Activated naive CD4-positive, alpha-beta T cell treated with anti-CD3 and anti-CD28 coated beads, Interleukin-2, amount 50 U/mL, for 72 hours (primary cell): Measurements from ENCODE around the gene WDR41. TPM values are rescaled to one million over a fixed set of nuclear protein-coding genes. Genes with fewer than 3 reads are reported as not detected.

Experiments
- ATAC-seq, 2 donors: fragments of 150-1000 bp; cut with Tn5 transposase; 2 replicates each; pipeline ENCODE4 v1.10.0; 2021; ENCODE audit warnings: mild to moderate bottlenecking in 2 of 2, moderate library complexity in 2 of 2
- DNase-seq, 2 donors: peaks; one replicate each; pipeline ENCODE4 v3.0.0; 2021 to 2022; ENCODE audit warnings: low spot score in 2 of 2
- H3K27ac Mint-ChIP-seq, 2 donors: one replicate each; pipeline ENCODE4 v1.8.0; 2022; ENCODE audit warnings: mild to moderate bottlenecking in 2 of 2, mixed read lengths in 2 of 2
- H3K36me3 Mint-ChIP-seq, 2 donors: one replicate each; pipeline ENCODE4 v1.8.0; 2022; ENCODE audit warnings: mixed read lengths in 2 of 2
- H3K9me3 Mint-ChIP-seq, 2 donors: one replicate each; pipeline ENCODE4 v1.8.0; 2022; ENCODE audit warnings: mixed read lengths in 2 of 2
- total RNA-seq, 2 donors: library from RNA; stranded (reverse); gene quantifications; one replicate each; pipeline ENCODE4 v1.2.3, GENCODE V29; 2022

WDR41 gene
- total RNA-seq, 2 donors from 2014 or later: 10.2 to 28.9 TPM

DNA sequence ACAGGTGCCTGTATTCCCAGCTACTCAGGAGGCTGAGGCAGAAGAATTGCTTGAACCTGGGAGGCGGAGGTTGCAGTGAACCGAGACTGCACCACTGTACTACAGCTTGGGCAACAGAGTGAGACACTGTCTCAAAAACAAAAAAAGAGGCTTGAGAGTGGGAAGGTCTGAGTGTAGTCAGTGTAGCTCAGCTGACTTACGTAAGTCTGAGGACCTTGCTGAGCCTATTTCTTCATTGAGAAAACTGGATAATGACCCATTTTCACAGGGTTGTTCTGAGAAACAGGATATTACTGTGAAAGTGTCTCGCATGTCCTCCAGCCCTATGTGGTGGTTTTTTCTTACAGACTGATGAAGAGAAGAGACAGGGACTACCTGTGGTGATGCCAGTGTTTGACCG, 66.7 kb downstream of the WDR41 start:
- peaks cover 0 to 4% of the 10 kb centered on the region in 2 donors for H3K9me3 Mint-ChIP-seq
- H3K27ac Mint-ChIP-seq: no peak overlapping the region
- H3K36me3 Mint-ChIP-seq: peaks cover 0 to 6% of the 10 kb centered on the region in 2 donors
- no peak for DNase-seq
- ATAC-seq: peak in 1 of 2 donors; percentile 42

DNA sequence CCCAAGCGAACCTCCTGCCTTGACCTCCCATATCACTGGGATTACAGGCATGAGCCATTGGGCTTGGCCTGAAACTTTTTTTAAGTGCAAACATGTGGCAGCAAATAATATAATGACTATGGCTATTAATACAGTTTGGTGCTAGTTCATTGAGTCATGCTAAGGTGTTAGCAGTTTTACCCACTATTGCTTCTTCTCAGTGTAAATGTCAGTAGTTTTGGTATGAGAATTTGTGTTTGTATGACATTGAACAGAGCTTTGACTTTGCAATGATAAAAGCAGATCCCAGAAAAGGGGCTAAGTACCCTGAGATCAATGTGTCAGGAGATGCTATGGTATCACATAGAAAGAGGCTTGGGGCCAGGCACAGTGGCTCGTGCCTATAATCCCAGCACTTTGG, 67.2 kb downstream of the WDR41 start:
- no peak overlapping the region for H3K27ac Mint-ChIP-seq
- ATAC-seq (peak; percentile 41 to 88), DNase-seq (no peak)
- H3K36me3 Mint-ChIP-seq: peaks cover 0 to 6% of the 10 kb centered on the region in 2 donors
- peaks cover 0 to 4% of the 10 kb centered on the region in 2 donors for H3K9me3 Mint-ChIP-seq

DNA sequence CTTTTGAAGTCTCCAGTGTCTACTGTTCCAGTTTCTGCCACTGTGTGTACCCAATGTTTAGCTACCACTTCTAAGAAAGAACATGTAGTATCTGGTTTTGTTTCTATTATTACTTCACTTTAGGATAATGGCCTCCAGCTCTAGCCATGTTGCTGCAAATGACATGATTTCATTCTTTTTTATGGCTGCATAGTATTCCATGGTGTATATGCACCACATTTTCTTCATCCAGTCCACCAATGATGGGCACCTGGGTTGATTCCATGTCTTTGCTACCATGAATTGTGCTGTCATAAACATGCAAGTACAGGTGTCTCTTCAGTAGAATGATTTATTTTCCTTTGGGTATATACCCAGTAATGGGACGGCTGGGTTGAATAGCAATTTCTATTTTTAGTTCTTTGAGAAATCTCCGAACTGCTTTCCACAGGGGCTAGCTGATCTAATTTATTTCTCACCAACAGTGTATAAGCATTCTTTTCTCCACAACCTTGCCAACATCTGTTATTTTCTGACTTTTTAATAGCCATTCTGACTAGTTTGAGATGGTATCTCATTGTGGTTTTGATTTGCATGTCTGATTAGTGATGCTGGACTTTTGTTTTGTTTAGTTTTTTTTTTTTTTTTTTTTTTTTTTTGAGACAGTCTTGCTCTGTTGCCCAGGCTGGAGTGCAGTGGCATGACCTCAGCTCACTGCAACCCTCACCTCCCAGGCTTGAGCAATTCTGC, 68.9 kb downstream of the WDR41 start:
- ATAC-seq (no peak), DNase-seq (no peak)
- Mint-ChIP-seq H3K9me3 (peaks cover 0 to 4% of the 10 kb centered on the region in 2 donors), H3K36me3 (peaks cover 0 to 6% of the 10 kb centered on the region in 2 donors), H3K27ac (no peak overlapping the region)

DNA sequence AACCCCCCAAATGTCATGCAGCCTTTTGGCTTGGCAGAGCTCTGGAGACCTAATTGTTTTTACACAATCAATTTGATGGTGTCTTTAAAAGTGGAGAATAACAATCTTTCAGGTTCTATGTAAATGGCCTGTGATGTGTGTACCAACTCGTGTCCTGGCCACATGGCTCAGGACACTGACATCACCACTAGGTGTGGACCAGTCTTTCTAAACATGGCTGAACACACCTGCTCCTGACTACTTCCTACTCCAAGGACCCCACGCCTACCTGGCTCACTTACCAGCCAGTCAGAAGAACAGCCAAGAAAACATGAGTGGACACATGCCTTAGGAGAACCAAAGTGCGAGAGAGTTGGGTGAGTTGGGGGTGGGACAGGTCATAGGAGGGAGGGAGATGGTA, 71.2 kb downstream of the WDR41 start:
- DNase-seq (no peak), ATAC-seq (no peak)
- H3K27ac Mint-ChIP-seq: no peak overlapping the region
- peaks cover 0 to 6% of the 10 kb centered on the region in 2 donors for H3K36me3 Mint-ChIP-seq
- peaks cover 0 to 4% of the 10 kb centered on the region in 2 donors for H3K9me3 Mint-ChIP-seq

DNA sequence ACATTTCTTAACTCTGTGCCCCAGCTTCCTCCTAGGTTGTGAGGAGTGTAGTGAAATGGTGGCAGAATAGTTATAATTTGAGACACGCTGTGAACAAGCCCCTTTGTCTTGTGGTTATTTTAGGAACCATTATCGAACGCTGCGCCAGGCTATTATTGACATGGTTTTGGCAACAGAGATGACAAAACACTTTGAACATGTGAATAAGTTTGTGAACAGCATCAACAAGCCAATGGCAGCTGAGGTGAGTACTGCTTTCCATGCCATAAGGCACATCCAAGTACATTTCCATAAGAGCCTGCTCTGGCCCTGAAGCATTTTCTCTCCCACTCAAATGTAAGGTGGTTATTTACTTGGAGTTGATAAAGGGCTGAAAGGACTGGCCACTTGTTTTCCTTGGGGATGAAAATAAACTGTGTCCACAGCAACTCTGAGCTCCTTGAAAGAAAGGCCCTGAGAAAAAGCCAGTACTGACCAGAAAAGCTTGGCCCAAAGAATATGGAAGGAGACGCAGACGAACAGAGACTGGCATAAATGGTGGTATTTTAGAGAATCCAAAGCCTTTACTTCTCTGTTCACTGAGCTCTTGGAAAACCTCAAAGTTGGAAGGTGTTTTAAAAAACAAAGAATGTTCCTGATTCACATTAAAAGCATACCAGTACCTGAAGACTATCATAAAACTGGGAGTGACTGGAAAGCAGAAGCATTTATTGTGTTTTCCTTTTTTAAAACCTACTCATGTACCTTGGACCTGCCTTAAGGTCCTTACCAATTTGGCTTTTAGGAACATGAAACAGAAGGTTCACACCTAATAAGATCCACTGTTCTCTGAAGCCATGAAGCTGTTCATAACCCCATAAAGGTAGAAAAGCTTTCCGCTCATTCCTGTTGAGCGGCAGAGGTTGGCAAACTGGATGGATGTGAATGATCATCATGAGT, 72.2 kb downstream of the WDR41 start:
- Mint-ChIP-seq H3K9me3 (peaks cover 0 to 4% of the 10 kb centered on the region in 2 donors), H3K36me3 (peaks cover 0 to 6% of the 10 kb centered on the region in 2 donors), H3K27ac (no peak overlapping the region)
- ATAC-seq (no peak), DNase-seq (no peak)

DNA sequence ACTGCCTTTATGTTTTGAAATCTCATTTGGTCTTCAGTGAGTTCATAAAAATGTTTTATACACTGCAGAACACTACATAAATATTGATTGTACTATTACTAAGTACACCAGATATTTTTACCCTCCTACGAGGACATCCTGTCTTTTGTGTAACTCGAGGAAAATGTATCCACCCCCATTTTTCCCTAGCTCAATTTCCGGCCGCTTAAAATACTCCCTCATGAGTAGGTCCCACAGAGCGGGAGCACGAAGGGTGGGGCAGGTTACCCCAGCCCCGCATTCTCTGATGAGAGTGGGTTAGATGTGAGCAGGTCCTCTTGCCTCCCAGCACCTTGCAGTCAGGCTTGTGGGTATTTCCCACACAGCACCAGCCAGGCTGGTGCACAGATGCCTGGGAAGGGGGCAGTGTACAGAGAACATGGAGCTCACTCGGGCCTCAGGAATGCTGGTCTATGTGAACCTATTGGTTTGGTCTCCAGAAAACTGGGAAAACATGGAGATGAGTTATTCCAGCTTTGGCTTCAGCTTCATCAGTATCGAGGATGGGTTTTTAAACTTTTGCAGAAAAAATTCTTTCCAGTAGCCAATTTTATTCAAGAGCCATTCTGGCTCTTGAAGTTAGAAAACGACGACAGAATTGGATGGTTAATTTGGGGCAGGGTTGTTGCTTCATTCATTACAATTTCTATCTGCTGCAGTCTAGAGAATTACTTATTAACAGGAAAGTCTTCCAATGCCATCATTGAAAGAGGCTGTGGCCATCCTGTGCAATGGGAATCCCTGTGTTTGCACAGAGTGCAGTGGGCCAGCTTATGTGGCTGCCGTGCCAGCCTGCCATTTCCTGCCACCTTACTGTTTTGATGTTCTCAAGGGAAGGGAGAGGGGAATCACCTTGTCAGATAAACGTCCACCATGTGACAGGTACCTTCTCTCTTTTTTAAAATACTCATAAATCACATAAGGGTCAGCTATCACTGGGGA, 73.2 kb downstream of the WDR41 start:
- ATAC-seq: no peak
- H3K27ac Mint-ChIP-seq: no peak overlapping the region
- peaks cover 0 to 4% of the 10 kb centered on the region in 2 donors for H3K9me3 Mint-ChIP-seq
- DNase-seq: no peak
- peaks cover 0 to 6% of the 10 kb centered on the region in 2 donors for H3K36me3 Mint-ChIP-seq

DNA sequence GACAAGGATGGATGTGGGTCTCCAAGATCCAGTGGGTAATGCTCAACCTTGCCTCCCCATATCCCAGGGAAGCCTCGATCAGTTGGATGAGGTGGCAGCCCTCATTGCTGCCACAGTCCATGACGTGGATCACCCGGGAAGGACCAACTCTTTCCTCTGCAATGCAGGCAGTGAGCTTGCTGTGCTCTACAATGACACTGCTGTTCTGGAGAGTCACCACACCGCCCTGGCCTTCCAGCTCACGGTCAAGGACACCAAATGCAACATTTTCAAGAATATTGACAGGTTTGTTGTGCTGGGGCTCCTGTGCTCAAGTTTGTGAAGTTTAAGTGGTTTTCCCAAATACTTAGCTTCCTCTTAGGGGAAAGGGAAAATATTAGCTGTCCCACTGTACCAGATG, 74.0 kb downstream of the WDR41 start:
- ATAC-seq (no peak), DNase-seq (no peak)
- Mint-ChIP-seq H3K9me3 (peaks cover 0 to 4% of the 10 kb centered on the region in 2 donors), H3K27ac (no peak overlapping the region), H3K36me3 (peaks cover 0 to 6% of the 10 kb centered on the region in 2 donors)

DNA sequence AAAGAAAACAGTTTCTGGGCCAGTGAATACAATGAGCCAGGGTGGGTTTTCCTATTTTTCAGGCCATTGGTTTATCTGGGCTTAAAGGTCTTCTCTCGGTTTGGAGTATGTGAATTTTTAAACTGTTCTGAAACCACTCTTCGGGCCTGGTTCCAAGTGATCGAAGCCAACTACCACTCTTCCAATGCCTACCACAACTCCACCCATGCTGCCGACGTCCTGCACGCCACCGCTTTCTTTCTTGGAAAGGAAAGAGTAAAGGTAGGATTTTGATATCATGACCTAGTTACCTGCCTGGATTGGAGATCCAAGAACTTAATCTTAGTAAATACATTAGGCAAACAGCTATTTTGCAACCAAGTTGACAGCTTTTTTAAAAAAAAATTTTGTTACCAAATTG, 79.1 kb downstream of the WDR41 start:
- ATAC-seq (no peak), DNase-seq (no peak)
- H3K36me3 Mint-ChIP-seq: no peaks in the 10 kb centered on the region
- no peaks in the 10 kb centered on the region for H3K9me3 Mint-ChIP-seq
- H3K27ac Mint-ChIP-seq: no peak overlapping the region

DNA sequence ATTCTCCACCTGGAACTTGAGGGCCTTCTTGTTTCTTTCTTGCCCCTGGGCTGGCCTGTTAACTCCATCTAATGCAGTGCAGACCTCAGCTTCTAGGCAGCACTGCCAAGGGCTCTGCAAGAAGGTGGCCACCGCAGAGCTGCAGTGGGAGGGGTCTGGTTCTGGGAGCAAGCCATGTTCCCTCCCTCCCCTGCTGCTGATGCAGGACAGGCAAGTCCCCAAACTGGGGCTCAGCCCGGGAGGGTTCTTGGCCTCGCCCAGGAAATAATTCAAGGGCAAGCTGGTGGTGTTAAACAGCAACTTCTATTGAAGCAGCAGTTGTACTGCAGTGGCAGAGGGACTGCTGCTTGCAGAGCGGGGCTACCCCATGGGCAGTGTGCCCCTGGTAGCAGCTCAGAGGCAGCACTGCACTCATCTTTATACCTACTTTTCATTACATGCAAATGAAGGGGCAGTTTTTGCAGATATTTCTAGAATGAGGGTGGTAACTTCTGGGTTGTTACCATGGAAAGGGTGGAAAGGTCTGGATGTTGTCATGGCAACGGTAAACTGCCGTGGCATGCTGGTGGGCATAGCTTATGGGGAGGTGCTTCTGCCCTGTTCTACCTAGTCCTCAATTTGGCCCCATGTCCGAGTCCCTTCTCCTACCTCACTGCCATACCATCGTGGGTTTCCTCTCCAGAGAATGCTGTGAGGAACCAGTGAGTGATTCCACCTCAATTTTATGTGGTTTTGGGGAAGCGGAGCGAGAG, 82.1 kb downstream of the WDR41 start:
- no peak overlapping the region for H3K27ac Mint-ChIP-seq
- H3K36me3 Mint-ChIP-seq: no peaks in the 10 kb centered on the region
- no peaks in the 10 kb centered on the region for H3K9me3 Mint-ChIP-seq
- DNase-seq: no peak
- no peak for ATAC-seq

DNA sequence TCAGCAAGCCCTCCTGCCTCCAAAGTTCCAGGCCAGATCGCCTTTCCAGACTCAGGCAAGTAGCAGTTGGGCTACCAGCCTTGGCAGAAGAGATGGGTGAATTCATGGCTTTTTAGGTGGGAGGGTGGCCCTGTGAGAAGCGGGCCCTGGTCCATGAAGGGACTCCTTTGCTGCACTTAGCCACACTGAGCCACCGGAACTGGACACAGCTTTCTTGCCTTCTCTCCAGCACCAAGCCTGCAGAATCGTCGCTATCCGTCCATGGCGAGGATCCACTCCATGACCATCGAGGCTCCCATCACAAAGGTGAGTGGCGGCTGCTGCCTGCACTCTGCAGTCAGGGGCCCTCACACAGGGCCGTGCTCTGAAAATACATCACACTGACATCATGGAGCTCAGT, 85.0 kb downstream of the WDR41 start:
- no peaks in the 10 kb centered on the region for H3K36me3 Mint-ChIP-seq
- no peak for DNase-seq
- no peaks in the 10 kb centered on the region for H3K9me3 Mint-ChIP-seq
- H3K27ac Mint-ChIP-seq: no peak overlapping the region
- ATAC-seq: no peak

DNA sequence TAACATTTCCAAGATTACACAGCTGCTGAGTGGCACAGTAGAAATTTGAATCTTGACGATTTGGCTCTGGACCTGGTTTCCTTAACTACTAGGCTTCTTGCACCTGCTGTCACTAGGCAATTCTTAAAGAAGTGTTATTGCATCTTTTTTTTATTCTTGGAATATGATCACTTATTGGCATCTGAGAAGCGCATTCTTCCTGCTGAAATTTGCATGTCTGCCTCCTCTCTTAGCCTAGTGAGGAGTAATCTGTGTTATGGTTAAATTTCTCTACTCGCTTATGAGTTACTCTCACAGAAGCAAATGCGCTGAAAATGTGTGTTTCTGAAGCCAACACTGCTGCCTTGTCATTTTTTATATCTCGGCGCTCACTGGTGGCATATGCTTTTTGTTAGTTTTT, 89.3 kb downstream of the WDR41 start:
- no peaks in the 10 kb centered on the region for H3K36me3 Mint-ChIP-seq
- ATAC-seq: no peak
- DNase-seq: no peak
- no peak overlapping the region for H3K27ac Mint-ChIP-seq
- no peaks in the 10 kb centered on the region for H3K9me3 Mint-ChIP-seq

DNA sequence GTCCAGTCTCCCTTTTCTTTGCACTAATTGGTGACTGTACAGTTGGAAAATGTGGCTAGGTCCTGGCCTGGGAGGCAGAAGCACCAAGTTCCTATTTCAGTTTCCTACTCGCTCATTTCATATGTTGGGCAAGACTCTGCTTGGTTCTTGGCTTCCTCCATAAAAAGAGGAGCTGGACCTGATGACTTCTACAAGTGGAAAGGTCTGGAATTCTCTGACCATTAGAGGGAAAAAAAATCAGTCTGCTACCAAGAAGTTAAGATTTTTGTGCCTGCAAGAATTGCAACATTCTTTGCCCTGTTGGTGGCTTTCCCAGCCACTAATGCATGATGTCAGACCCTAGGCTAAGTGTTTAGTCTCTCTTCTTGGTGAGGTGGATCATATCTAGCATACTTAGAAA, 91.5 kb downstream of the WDR41 start:
- DNase-seq (no peak), ATAC-seq (no peak)
- Mint-ChIP-seq H3K9me3 (no peaks in the 10 kb centered on the region), H3K36me3 (no peaks in the 10 kb centered on the region), H3K27ac (no peak overlapping the region)

DNA sequence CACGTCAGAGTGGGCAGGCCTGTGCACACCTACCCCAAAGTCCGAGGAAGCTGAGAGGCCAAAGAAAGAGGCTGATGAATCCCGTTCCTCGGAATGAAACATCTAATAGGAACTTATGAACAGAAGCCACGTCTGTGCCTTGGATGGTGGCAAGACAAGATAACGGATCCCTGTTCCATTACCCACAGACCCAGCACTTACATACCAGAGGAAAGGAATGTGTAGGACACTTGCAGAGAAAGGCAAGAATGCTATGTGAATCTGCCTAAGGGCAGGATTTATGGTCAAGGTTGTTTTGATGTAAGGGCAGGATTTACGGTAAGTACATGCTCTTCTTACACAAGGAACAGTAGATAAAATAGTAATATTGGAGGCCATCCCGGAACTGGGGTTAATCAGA, 93.2 kb downstream of the WDR41 start:
- ATAC-seq (no peak), DNase-seq (no peak)
- no peak overlapping the region for H3K27ac Mint-ChIP-seq
- H3K36me3 Mint-ChIP-seq: no peaks in the 10 kb centered on the region
- no peaks in the 10 kb centered on the region for H3K9me3 Mint-ChIP-seq

DNA sequence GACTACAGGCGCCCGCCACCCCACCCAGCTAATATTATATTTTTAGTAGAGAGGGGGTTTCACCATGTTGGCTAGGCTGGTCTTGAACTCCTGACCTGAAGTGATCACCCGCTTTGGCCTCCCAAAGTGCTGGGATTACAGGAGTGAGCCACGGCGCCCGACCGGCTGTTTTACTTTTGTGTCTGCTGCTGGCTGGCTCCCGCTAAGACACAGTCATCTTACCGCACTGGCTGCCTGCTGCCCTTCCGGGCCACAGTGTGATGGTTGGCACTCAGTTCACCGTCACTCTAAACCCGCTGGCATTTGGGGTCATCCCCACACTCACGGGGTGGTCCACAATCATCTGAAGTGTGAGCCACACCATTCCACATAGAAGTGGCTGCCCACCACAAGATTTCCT, 93.7 kb downstream of the WDR41 start:
- Mint-ChIP-seq H3K9me3 (no peaks in the 10 kb centered on the region), H3K36me3 (no peaks in the 10 kb centered on the region), H3K27ac (no peak overlapping the region)
- ATAC-seq: no peak
- no peak for DNase-seq

DNA sequence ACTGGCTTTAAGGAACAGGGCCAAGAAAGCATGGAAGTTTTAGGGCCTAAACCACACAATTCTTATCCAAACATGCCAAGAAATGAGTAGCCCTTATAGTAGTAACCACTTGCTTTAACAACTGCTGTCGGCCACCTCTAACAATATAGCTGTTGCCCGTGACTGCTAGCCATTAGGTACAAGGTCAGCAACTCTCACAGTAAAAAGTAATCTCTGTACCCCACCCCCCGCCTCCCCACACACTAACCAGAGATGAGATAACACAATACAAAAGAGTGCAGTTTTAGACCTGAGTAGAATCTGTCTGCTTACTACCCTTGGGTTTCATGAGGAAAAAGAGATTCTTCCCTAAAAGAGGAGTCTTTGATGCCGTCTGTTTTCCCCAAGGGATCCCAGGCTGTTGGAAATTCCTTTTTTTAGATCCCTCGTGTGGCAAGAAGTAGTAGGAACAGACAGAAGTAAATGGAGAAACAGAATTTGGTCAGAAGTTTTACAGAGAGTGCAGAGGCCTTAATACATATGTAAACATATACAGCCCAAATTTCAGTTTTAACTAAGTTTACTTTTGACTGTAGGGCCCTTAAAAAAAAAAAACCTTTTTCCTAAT, 94.3 kb downstream of the WDR41 start:
- H3K27ac Mint-ChIP-seq: no peak overlapping the region
- DNase-seq (no peak), ATAC-seq (no peak)
- no peaks in the 10 kb centered on the region for H3K36me3 Mint-ChIP-seq
- no peaks in the 10 kb centered on the region for H3K9me3 Mint-ChIP-seq

DNA sequence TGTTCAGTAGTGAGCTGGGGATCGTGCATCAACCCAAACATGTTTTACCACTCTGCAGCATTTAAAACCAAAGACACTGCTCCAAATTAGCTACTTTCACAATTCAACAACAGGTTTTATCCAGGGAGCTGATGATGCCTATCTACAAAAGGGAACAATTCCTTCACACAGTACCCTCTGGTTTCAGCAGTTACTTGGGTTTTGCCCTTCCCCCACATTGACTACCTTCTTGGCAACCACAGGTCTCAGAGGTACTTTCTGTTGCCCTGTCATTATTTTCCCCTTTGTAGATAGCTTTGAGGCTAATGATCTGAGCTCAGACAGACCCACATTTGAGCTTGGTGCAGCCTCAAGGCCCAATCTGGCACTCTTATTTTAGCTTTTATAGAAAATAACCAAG, 96.1 kb downstream of the WDR41 start:
- DNase-seq: no peak
- Mint-ChIP-seq H3K27ac (no peak overlapping the region), H3K9me3 (no peaks in the 10 kb centered on the region), H3K36me3 (no peaks in the 10 kb centered on the region)
- peak in 1 of 2 donors; percentile 30 for ATAC-seq
